ENCODE data around the gene GNG4. TPM values are rescaled to one million over a fixed set of nuclear protein-coding genes. Genes with fewer than 3 reads are reported as not detected.

GNG4 gene

DNA sequence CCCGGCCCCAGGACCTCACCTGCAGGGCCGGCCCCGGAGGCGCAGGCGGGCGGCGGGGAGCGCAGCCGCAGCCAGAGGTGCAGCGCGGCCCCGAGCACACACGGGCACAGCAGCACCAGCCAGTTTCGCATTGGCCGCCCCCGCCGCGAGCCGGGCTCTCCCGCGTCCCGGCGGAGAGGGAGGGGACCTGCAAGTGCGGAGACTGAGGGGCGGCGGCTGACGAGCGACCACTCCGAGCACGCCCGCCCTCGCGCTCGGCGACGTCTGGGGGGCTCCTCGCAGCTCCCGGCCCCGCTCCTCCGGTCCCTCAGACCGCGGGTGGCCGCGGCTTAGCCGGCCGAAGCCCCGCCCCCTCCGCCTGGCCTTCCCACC, 145.5 kb downstream of the GNG4 start, which contains the start of gene B3GALNT2:
B3GALNT2 (minus strand) TSS at position 331 of the 372 bp plus-strand sequence; CDS start at position 131, 200 bp downstream.
- no peaks in the 10 kb centered on the region for H3K4me1 ChIP-seq (ENCODE audit: control insufficient read depth, low read depth, low read length)
- WGBS (ENCODE audit: extremely low coverage, insufficient coverage, low lambda C conversion rate): no CpG with 5 or more reads among the region's 48 CpGs
- H4K5ac ChIP-seq (ENCODE audit: low read length): no peak within 1 kb of the TSS
- peaks cover 3% of the 10 kb centered on the region for H3K79me1 ChIP-seq (ENCODE audit: low read length)
- no peak for DNase-seq
- H2BK15ac ChIP-seq (replicated peaks; ENCODE audit: low read depth): no peak within 1 kb of the TSS
- H3K36me3 ChIP-seq (ENCODE audit: control insufficient read depth, insufficient read depth, low read length): no peaks in the 10 kb centered on the region
- H3K9ac ChIP-seq (ENCODE audit: low read length): peak within 1 kb of the TSS; percentile 97
- H3K79me2 ChIP-seq (ENCODE audit: control insufficient read depth, insufficient read depth, low read length): peaks cover 14% of the 10 kb centered on the region
- H4K8ac ChIP-seq (ENCODE audit: low read depth, low read length): no peak within 1 kb of the TSS
- H2BK120ac ChIP-seq (ENCODE audit: low read depth, low read length): no peak within 1 kb of the TSS
- H3K27me3 ChIP-seq (ENCODE audit: insufficient read depth, low read length, poor library complexity): no peaks in the 10 kb centered on the region
- H3K4ac ChIP-seq (ENCODE audit: low read depth, low read length): peak within 1 kb of the TSS; percentile 2
- H3K23ac ChIP-seq (ENCODE audit: low read length): peak within 1 kb of the TSS; percentile 56
- H3K18ac ChIP-seq (ENCODE audit: low read length): peak within 1 kb of the TSS; percentile 44
- H3K4me3 ChIP-seq (ENCODE audit: low read length): peak within 1 kb of the TSS; percentile 91
- H2BK5ac ChIP-seq (ENCODE audit: low read length): peak within 1 kb of the TSS; percentile 94
- peak within 1 kb of the TSS; percentile 86 for H3K4me2 ChIP-seq (ENCODE audit: low read length)
- H2AK5ac ChIP-seq (ENCODE audit: low read length): no peak within 1 kb of the TSS
- peak within 1 kb of the TSS; percentile 87 for H3K27ac ChIP-seq (ENCODE audit: low read depth, low read length)
- peak within 1 kb of the TSS; percentile 99 for H3K56ac ChIP-seq (ENCODE audit: low read length)

- Histone ChIP-seq H3K27ac (ENCODE audit: low read depth, low read length) (peak overlapping the region; percentile 77), H3K56ac (ENCODE audit: low read length) (peak overlapping the region; percentile 96), H2BK5ac (ENCODE audit: low read length) (no peak overlapping the region), H2BK120ac (ENCODE audit: low read depth, low read length) (no peak overlapping the region), H3K36me3 (ENCODE audit: control insufficient read depth, insufficient read depth, low read length) (no peaks in the 10 kb centered on the region), H4K8ac (ENCODE audit: low read depth, low read length) (no peak overlapping the region), H3K18ac (ENCODE audit: low read length) (peak overlapping the region; percentile 44), H2BK15ac (replicated peaks; ENCODE audit: low read depth) (no peak overlapping the region), H3K9ac (ENCODE audit: low read length) (peak overlapping the region; percentile 79), H3K79me2 (ENCODE audit: control insufficient read depth, insufficient read depth, low read length) (peaks cover 14% of the 10 kb centered on the region), H4K5ac (ENCODE audit: low read length) (no peak overlapping the region), H3K4me2 (ENCODE audit: low read length) (peak overlapping the region; percentile 44), H3K79me1 (ENCODE audit: low read length) (peaks cover 3% of the 10 kb centered on the region), H3K23ac (ENCODE audit: low read length) (no peak overlapping the region), H2AK5ac (ENCODE audit: low read length) (no peak overlapping the region), H3K4me1 (ENCODE audit: control insufficient read depth, low read depth, low read length) (no peaks in the 10 kb centered on the region), H3K4me3 (ENCODE audit: low read length) (peak overlapping the region; percentile 59), H3K27me3 (ENCODE audit: insufficient read depth, low read length, poor library complexity) (no peaks in the 10 kb centered on the region), H3K4ac (ENCODE audit: low read depth, low read length) (peak overlapping the region; percentile 2)
- peak; percentile 63 for DNase-seq
- no CpG with 5 or more reads among the region's 49 CpGs for WGBS (ENCODE audit: extremely low coverage, insufficient coverage, low lambda C conversion rate)
Observed at GRCh38 chr1:235503403-235504121, 146.0 kb downstream of the GNG4 start.

DNA sequence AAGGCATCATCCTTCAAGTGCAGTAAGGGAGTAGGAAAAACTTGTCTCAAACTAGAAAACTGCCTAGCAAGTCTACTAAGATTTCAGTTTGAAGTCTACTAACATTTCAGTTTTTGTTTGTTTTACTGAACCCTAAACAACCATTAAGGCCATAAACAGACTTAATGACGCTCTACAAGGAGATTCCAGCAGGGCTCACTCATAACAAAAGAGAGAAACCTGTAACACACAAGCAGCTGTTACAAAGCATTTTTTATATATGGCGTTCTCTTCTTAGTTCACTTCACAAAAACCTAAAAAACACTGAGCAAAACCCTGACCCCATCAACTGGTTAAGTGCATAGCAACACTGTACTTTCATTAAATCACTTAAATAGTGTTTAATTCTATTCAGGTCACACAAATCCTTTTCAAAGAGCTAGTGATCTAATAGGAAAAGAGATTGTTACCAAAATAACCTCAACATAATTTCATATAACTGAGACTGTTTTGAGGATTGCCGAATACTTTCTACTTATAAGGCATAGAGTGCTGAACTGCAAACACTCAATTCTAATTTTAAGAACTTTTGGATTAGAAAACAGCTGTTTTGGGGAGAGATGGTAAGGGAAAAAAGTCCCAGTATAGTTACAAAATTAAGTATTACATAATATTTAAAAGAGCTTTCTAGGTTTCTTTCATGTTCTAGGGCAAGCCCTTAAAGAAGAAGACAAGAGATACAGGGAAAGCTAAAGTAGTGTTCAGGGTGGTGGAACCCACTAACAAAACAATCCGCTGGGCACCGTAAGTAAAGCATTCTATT, 146.8 kb downstream of the GNG4 start:
- Histone ChIP-seq H3K4ac (ENCODE audit: low read depth, low read length) (no peak overlapping the region), H3K27ac (ENCODE audit: low read depth, low read length) (no peak overlapping the region), H3K56ac (ENCODE audit: low read length) (peak overlapping the region; percentile 96), H3K4me2 (ENCODE audit: low read length) (peak overlapping the region; percentile 44), H3K27me3 (ENCODE audit: insufficient read depth, low read length, poor library complexity) (no peaks in the 10 kb centered on the region), H2BK5ac (ENCODE audit: low read length) (no peak overlapping the region), H4K5ac (ENCODE audit: low read length) (no peak overlapping the region), H4K8ac (ENCODE audit: low read depth, low read length) (no peak overlapping the region), H2BK15ac (replicated peaks; ENCODE audit: low read depth) (no peak overlapping the region), H3K79me2 (ENCODE audit: control insufficient read depth, insufficient read depth, low read length) (peaks cover 14% of the 10 kb centered on the region), H3K18ac (ENCODE audit: low read length) (no peak overlapping the region), H3K79me1 (ENCODE audit: low read length) (peaks cover 3% of the 10 kb centered on the region), H3K4me1 (ENCODE audit: control insufficient read depth, low read depth, low read length) (no peaks in the 10 kb centered on the region), H2BK120ac (ENCODE audit: low read depth, low read length) (no peak overlapping the region), H3K9ac (ENCODE audit: low read length) (peak overlapping the region; percentile 79), H3K23ac (ENCODE audit: low read length) (no peak overlapping the region), H3K4me3 (ENCODE audit: low read length) (peak overlapping the region; percentile 59), H2AK5ac (ENCODE audit: low read length) (no peak overlapping the region), H3K36me3 (ENCODE audit: control insufficient read depth, insufficient read depth, low read length) (no peaks in the 10 kb centered on the region)
- no CpG with 5 or more reads among the region's 5 CpGs for WGBS (ENCODE audit: extremely low coverage, insufficient coverage, low lambda C conversion rate)
- DNase-seq: no peak

GRCh38 chr1:235500971-235501540, 148.5 kb downstream of the GNG4 start:
- Histone ChIP-seq H3K4me3 (ENCODE audit: low read length) (no peak overlapping the region), H3K56ac (ENCODE audit: low read length) (no peak overlapping the region), H2BK15ac (replicated peaks; ENCODE audit: low read depth) (no peak overlapping the region), H3K79me2 (ENCODE audit: control insufficient read depth, insufficient read depth, low read length) (peaks cover 14% of the 10 kb centered on the region), H3K27me3 (ENCODE audit: insufficient read depth, low read length, poor library complexity) (no peaks in the 10 kb centered on the region), H4K5ac (ENCODE audit: low read length) (no peak overlapping the region), H3K9ac (ENCODE audit: low read length) (no peak overlapping the region), H4K8ac (ENCODE audit: low read depth, low read length) (no peak overlapping the region), H3K27ac (ENCODE audit: low read depth, low read length) (no peak overlapping the region), H2AK5ac (ENCODE audit: low read length) (no peak overlapping the region), H3K23ac (ENCODE audit: low read length) (no peak overlapping the region), H3K36me3 (ENCODE audit: control insufficient read depth, insufficient read depth, low read length) (no peaks in the 10 kb centered on the region), H2BK5ac (ENCODE audit: low read length) (no peak overlapping the region), H3K18ac (ENCODE audit: low read length) (no peak overlapping the region), H3K4me2 (ENCODE audit: low read length) (no peak overlapping the region), H3K4ac (ENCODE audit: low read depth, low read length) (no peak overlapping the region), H2BK120ac (ENCODE audit: low read depth, low read length) (no peak overlapping the region), H3K79me1 (ENCODE audit: low read length) (peaks cover 3% of the 10 kb centered on the region), H3K4me1 (ENCODE audit: control insufficient read depth, low read depth, low read length) (no peaks in the 10 kb centered on the region)
- peak; percentile 65 for DNase-seq
- 100% methylated on average over 4 of the region's 5 CpGs for WGBS (ENCODE audit: extremely low coverage, insufficient coverage, low lambda C conversion rate)

Small RNA genes lying within 50 kb of the gene (small RNA-seq; reads per million reads assigned to genes)
- not detected for gene MTCO3P46 (ENCODE audit: insufficient read depth)
- not detected for gene MTND4LP21 (ENCODE audit: insufficient read depth)
